ENCODE results near the gene AP3B1.

GRCh38 chr5:78215565-78215964 is 78.9 kb downstream of the AP3B1 start:
- TF ChIP-seq CTCF (IDR thresholded peaks at IDR 0.05) (no peak), ATF3 (CRISPR knock-in tag; conservative IDR thresholded peaks at IDR 0.05) (no peak), HMGXB4 (CRISPR knock-in tag; IDR thresholded peaks at IDR 0.05) (no peak), GABPB1 (CRISPR knock-in tag; IDR thresholded peaks at IDR 0.05) (no peak), NR1H2 (CRISPR knock-in tag; IDR thresholded peaks at IDR 0.05) (no peak), JAZF1 (CRISPR knock-in tag; IDR thresholded peaks at IDR 0.05) (no peak), AFF4 (CRISPR knock-in tag; IDR thresholded peaks at IDR 0.05; ENCODE audit: borderline replicate concordance) (no peak), ZNF232 (CRISPR knock-in tag; IDR thresholded peaks at IDR 0.05) (no peak), ZNF423 (CRISPR knock-in tag; IDR thresholded peaks at IDR 0.05) (no peak), ZNF121 (CRISPR knock-in tag; IDR thresholded peaks at IDR 0.05) (no peak), ZBTB21 (CRISPR knock-in tag; IDR thresholded peaks at IDR 0.05; ENCODE audit: borderline replicate concordance) (no peak), JUN (CRISPR knock-in tag; IDR thresholded peaks at IDR 0.05) (no peak), AR (CRISPR knock-in tag; IDR thresholded peaks at IDR 0.05) (no peak)
